Calu3 (cell line): Measurements from ENCODE around the gene ZDHHC24. TPM values are rescaled to one million over a fixed set of nuclear protein-coding genes. Genes with fewer than 3 reads are reported as not detected.

Experiments used
- BruUV-seq: library from RNA; stranded (reverse); fragments of 400-500 nt; replicated peaks from 2 replicates; lab custom pipeline; 2021; lab: Mats Ljungman, UMichigan
- CTCF ChIA-PET: fragments of 300-600 bp; sonication (Branson Sonifier 250); formaldehyde crosslinking; loops from one replicate; lab custom pipeline; 2022; ENCODE audit warnings: antibody characterized with exemption; lab: Charles Lee
- DNase-seq: peaks from one replicate; pipeline ENCODE4 v3.0.0; 2022
- H3K27ac Mint-ChIP-seq: one replicate; pipeline ENCODE4 v1.8.0; 2022; ENCODE audit warnings: mixed read lengths; ENCODE audit not compliant: unreplicated experiment
- H3K27me3 Mint-ChIP-seq: one replicate; pipeline ENCODE4 v1.8.0; 2022; ENCODE audit warnings: mixed read lengths; ENCODE audit not compliant: unreplicated experiment
- H3K36me3 Mint-ChIP-seq: one replicate; pipeline ENCODE4 v1.8.0; 2022; ENCODE audit warnings: mild to moderate bottlenecking, moderate library complexity, mixed read lengths; ENCODE audit not compliant: insufficient read depth, unreplicated experiment
- H3K4me1 Mint-ChIP-seq: one replicate; pipeline ENCODE4 v1.8.0; 2022; ENCODE audit warnings: mild to moderate bottlenecking, low read depth, mixed read lengths; ENCODE audit not compliant: unreplicated experiment
- H3K4me3 Mint-ChIP-seq: one replicate; pipeline ENCODE4 v1.8.0; 2022; ENCODE audit warnings: mild to moderate bottlenecking, low read depth, moderate library complexity, mixed read lengths; ENCODE audit not compliant: unreplicated experiment
- H3K9me3 Mint-ChIP-seq: one replicate; pipeline ENCODE4 v1.8.0; 2022; ENCODE audit warnings: low read depth, mixed read lengths; ENCODE audit not compliant: unreplicated experiment
- CTCF ChIP-seq: fragments of 200-600 bp; IDR thresholded peaks from one replicate; pipeline ENCODE4 v1.8.0; 2022; ENCODE audit warnings: antibody characterized with exemption; ENCODE audit not compliant: unreplicated experiment
- intact Hi-C: fragments of 100-400 bp; cut with micrococcal nuclease; formaldehyde crosslinking; loops from one replicate; pipeline ENCODE4 v1.10.0; 2022; ENCODE audit not compliant: unreplicated experiment
- total RNA-seq: library from RNA; stranded (reverse); gene quantifications from 2 replicates; pipeline ENCODE4 v1.2.3, GENCODE V29; 2022

ZDHHC24 gene
- total RNA-seq, 1 experiment from 2014 or later, result 15.1 TPM

GRCh38 chr11:66476173-66476840 is 69.5 kb downstream of the ZDHHC24 start:
- CTCF ChIA-PET, result no interaction called here
- Mint-ChIP-seq H3K9me3 (no peaks in the 10 kb centered on the region), H3K27me3 (no peaks in the 10 kb centered on the region), H3K4me1 (no peaks in the 10 kb centered on the region), H3K36me3 (peaks cover 44% of the 10 kb centered on the region), H3K27ac (no peak overlapping the region), H3K4me3 (no peak overlapping the region)
- TF ChIP-seq CTCF, result no peak
- DNase-seq, result no peak
- no TSS peak for BruUV-seq
- intact Hi-C loops, result no loop called here

- Mint-ChIP-seq H3K36me3 (peaks cover 39% of the 10 kb centered on the region), H3K4me3 (no peak overlapping the region), H3K27ac (no peak overlapping the region), H3K27me3 (no peaks in the 10 kb centered on the region), H3K4me1 (no peaks in the 10 kb centered on the region), H3K9me3 (no peaks in the 10 kb centered on the region)
- no peak for DNase-seq
- CTCF ChIA-PET, result no interaction called here
- intact Hi-C loops, result no loop called here
- no TSS peak for BruUV-seq
- no peak for TF ChIP-seq CTCF
Measured at GRCh38 chr11:66475349-66476172, 70.3 kb downstream of the ZDHHC24 start.

- peaks cover 26% of the 10 kb centered on the region for H3K36me3 Mint-ChIP-seq
- no peak for DNase-seq
- H3K27ac Mint-ChIP-seq, result no peak overlapping the region
- no peaks in the 10 kb centered on the region for H3K27me3 Mint-ChIP-seq
- CTCF ChIA-PET, result no interaction called here
- no peak overlapping the region for H3K4me3 Mint-ChIP-seq
- TF ChIP-seq CTCF, result no peak
- no peaks in the 10 kb centered on the region for H3K9me3 Mint-ChIP-seq
- H3K4me1 Mint-ChIP-seq, result no peaks in the 10 kb centered on the region
- no TSS peak for BruUV-seq
- intact Hi-C loops, result no loop called here
Measured at GRCh38 chr11:66473608-66474515, 72.0 kb downstream of the ZDHHC24 start.

GRCh38 chr11:66473167-66473566 is 72.7 kb downstream of the ZDHHC24 start:
- peaks cover 23% of the 10 kb centered on the region for H3K36me3 Mint-ChIP-seq
- CTCF ChIA-PET, result no interaction called here
- intact Hi-C loops, result no loop called here
- H3K4me1 Mint-ChIP-seq, result no peaks in the 10 kb centered on the region
- no peak overlapping the region for H3K27ac Mint-ChIP-seq
- H3K9me3 Mint-ChIP-seq, result no peaks in the 10 kb centered on the region
- DNase-seq, result no peak
- no peaks in the 10 kb centered on the region for H3K27me3 Mint-ChIP-seq
- BruUV-seq, result no TSS peak
- TF ChIP-seq CTCF, result no peak
- H3K4me3 Mint-ChIP-seq, result no peak overlapping the region
